OCI-LY3 (cell line): ENCODE results near the gene UNC13C.
"Not testable (repeated sequence)": the region's sequence is repeated elsewhere in the genome, so short reads cannot be mapped to it uniquely, and the experiment has no call there.

Experiments
- H2AFZ ChIP-seq: fragments of 200-600, 300-600 bp; shearing (Covaris generic); 2 replicates; pipeline ENCODE4 v1.6.0; 2014; ENCODE audit warnings: antibody characterized with exemption, low read depth, low read length
- H3K27ac ChIP-seq: fragments of 200-600, 300-600 bp; sonication (generic); 2 replicates; pipeline ENCODE4 v1.5.1; 2014; ENCODE audit warnings: mild to moderate bottlenecking, low read length, moderate library complexity, mixed read lengths
- H3K27me3 ChIP-seq: fragments of 200-600, 300-600 bp; sonication (generic); 2 replicates; pipeline ENCODE4 v1.6.1; 2014; ENCODE audit warnings: low read depth, low read length, mixed read lengths
- H3K36me3 ChIP-seq: fragments of 200-600, 300-600 bp; sonication (generic); replicated peaks from 2 replicates; pipeline ENCODE3; 2014; ENCODE audit warnings: low read depth, low read length, mixed read lengths
- H3K4me1 ChIP-seq: fragments of 300-600, 200-600 bp; sonication (generic); 2 replicates; pipeline ENCODE4 v1.6.1; 2014; ENCODE audit warnings: low read length, mixed read lengths
- H3K4me2 ChIP-seq: fragments of 200-600, 300-600 bp; sonication (generic); 2 replicates; pipeline ENCODE4 v1.6.1; 2014; ENCODE audit warnings: low read length, mixed read lengths
- H3K4me3 ChIP-seq: fragments of 300-600, 200-600 bp; sonication (generic); 2 replicates; pipeline ENCODE4 v1.5.1; 2014; ENCODE audit warnings: antibody characterized with exemption, mild to moderate bottlenecking, low read length, moderate library complexity
- H3K79me2 ChIP-seq: fragments of 300-600, 200-600 bp; shearing (Covaris generic); 2 replicates; pipeline ENCODE4 v1.6.1; 2014; ENCODE audit warnings: mild to moderate bottlenecking, low read length, mixed read lengths
- H3K9ac ChIP-seq: fragments of 300-600, 200-600 bp; shearing (Covaris generic); 2 replicates; pipeline ENCODE4 v1.6.0; 2014; ENCODE audit warnings: mild to moderate bottlenecking, low read length, moderate library complexity
- H3K9me3 ChIP-seq: fragments of 200-600, 300-600 bp; shearing (Covaris generic); 2 replicates; pipeline ENCODE4 v1.6.1; 2014; ENCODE audit warnings: low read length, mixed read lengths; ENCODE audit not compliant: insufficient read depth
- H4K20me1 ChIP-seq: fragments of 200-600, 300-600 bp; sonication (generic); 2 replicates; pipeline ENCODE4 v1.6.1; 2016; ENCODE audit warnings: low read length, mixed read lengths; ENCODE audit not compliant: insufficient read depth
- CTCF ChIP-seq: fragments of 200-600, 300-600 bp; sonication (generic); IDR thresholded peaks from 2 replicates; pipeline ENCODE4 v1.5.1; 2014; ENCODE audit warnings: antibody characterized with exemption, low read length, low read depth
- EZH2phosphoT487 ChIP-seq: fragments of 200-600 bp; shearing (Covaris generic); IDR thresholded peaks from 2 replicates; pipeline ENCODE4 v1.6.1; 2018; ENCODE audit warnings: antibody characterized with exemption, mixed run types, low read depth

Gene UNC13C

GRCh38 chr15:54410481-54410880 lies 432.2 kb downstream of the UNC13C start:
- TF ChIP-seq CTCF, result no peak
- no peak for TF ChIP-seq EZH2phosphoT487
- Histone ChIP-seq H4K20me1 (no peaks in the 10 kb centered on the region), H3K9ac (no peak overlapping the region), H3K9me3 (no peaks in the 10 kb centered on the region), H3K4me1 (no peaks in the 10 kb centered on the region), H3K4me3 (no peak overlapping the region), H3K4me2 (no peak overlapping the region), H3K36me3 (no peaks in the 10 kb centered on the region), H3K79me2 (no peaks in the 10 kb centered on the region), H2AFZ (no peak overlapping the region), H3K27ac (no peak overlapping the region), H3K27me3 (no peaks in the 10 kb centered on the region)

GRCh38 chr15:54424171-54424570 lies 445.9 kb downstream of the UNC13C start:
- H4K20me1 ChIP-seq, result no peaks in the 10 kb centered on the region
- H3K36me3 ChIP-seq, result no peaks in the 10 kb centered on the region
- no peak overlapping the region for H3K27ac ChIP-seq
- no peaks in the 10 kb centered on the region for H3K4me1 ChIP-seq
- H3K79me2 ChIP-seq, result no peaks in the 10 kb centered on the region
- no peak overlapping the region for H3K4me2 ChIP-seq
- H3K9me3 ChIP-seq, result no peaks in the 10 kb centered on the region
- no peak for TF ChIP-seq EZH2phosphoT487
- no peak for TF ChIP-seq CTCF
- no peak overlapping the region for H3K9ac ChIP-seq
- no peak overlapping the region for H3K4me3 ChIP-seq
- no peak overlapping the region for H2AFZ ChIP-seq
- H3K27me3 ChIP-seq, result no peaks in the 10 kb centered on the region

- no peak overlapping the region for H3K27ac ChIP-seq
- H3K4me3 ChIP-seq, result no peak overlapping the region
- no peak overlapping the region for H2AFZ ChIP-seq
- H3K79me2 ChIP-seq, result no peaks in the 10 kb centered on the region
- H3K9me3 ChIP-seq, result no peaks in the 10 kb centered on the region
- no peaks in the 10 kb centered on the region for H3K4me1 ChIP-seq
- H3K4me2 ChIP-seq, result no peak overlapping the region
- no peaks in the 10 kb centered on the region for H3K36me3 ChIP-seq
- no peaks in the 10 kb centered on the region for H4K20me1 ChIP-seq
- no peak for TF ChIP-seq CTCF
- TF ChIP-seq EZH2phosphoT487, result no peak
- no peak overlapping the region for H3K9ac ChIP-seq
- no peaks in the 10 kb centered on the region for H3K27me3 ChIP-seq
These were observed 450.4 kb downstream of the UNC13C start for GRCh38 chr15:54428596-54428995.

DNA sequence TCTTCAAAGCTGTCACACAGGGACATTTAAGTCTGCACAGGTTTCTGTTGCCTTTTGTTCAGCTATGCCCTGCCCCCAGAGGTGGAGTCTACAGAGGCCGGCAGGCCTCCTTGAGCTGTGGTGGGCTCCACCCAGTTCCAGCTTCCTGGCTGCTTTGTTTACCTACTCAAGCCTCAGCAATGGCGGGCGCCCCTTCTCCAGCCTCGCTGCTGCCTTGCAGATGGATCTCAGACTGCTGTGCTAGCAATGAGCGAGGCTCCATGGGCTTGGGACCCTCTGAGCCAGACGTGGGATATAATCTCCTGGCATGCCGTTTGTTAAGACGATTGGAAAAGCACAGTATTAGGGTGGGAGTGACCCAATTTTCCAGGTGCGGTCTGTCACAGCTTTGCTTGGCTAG lies 472.0 kb downstream of the UNC13C start:
- not testable (repeated sequence) for H3K27me3 ChIP-seq, H3K9ac ChIP-seq, H2AFZ ChIP-seq, H3K9me3 ChIP-seq, H3K4me1 ChIP-seq, H3K36me3 ChIP-seq, H3K4me2 ChIP-seq, H3K27ac ChIP-seq, H4K20me1 ChIP-seq, H3K79me2 ChIP-seq, H3K4me3 ChIP-seq

DNA sequence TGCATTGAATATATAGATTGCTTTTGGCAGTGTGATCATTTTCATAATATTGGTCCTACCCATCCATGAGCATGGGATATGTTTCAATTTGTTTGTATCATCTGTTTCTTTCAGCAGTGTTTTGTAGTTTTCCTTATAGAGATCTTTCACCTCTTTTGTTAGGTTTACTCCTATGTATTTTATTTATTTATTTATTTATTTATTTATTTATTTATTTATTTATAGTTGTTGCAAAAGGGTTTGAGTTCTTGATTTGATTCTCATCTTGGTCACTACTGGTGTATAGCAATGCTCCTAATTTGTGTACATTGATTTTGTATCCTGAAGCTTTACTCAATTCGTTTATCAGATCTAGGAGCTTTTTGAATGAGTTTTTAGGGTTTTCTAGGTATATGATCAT lies 478.2 kb downstream of the UNC13C start:
- H3K27me3 ChIP-seq, result no peaks in the 10 kb centered on the region
- H3K79me2 ChIP-seq, result no peaks in the 10 kb centered on the region
- no peak overlapping the region for H3K27ac ChIP-seq
- H4K20me1 ChIP-seq, result no peaks in the 10 kb centered on the region
- TF ChIP-seq EZH2phosphoT487, result no peak
- no peak for TF ChIP-seq CTCF
- no peak overlapping the region for H3K4me3 ChIP-seq
- no peaks in the 10 kb centered on the region for H3K4me1 ChIP-seq
- H3K9me3 ChIP-seq, result peaks cover 11% of the 10 kb centered on the region; the same call in 1 of the 2 replicates
- no peaks in the 10 kb centered on the region for H3K36me3 ChIP-seq
- H3K4me2 ChIP-seq, result no peak overlapping the region
- no peak overlapping the region for H3K9ac ChIP-seq
- H2AFZ ChIP-seq, result no peak overlapping the region
